T-helper 22 cell (primary cell): ENCODE results near the gene TFEC.
"Not testable (repeated sequence)": the region's sequence is repeated elsewhere in the genome, so short reads cannot be mapped to it uniquely, and the experiment has no call there.

Experiments
- DNase-seq: peaks from one replicate; pipeline ENCODE4 v3.0.0-alpha.2; 2020; ENCODE audit warnings: low read depth

The TFEC gene, protein sequence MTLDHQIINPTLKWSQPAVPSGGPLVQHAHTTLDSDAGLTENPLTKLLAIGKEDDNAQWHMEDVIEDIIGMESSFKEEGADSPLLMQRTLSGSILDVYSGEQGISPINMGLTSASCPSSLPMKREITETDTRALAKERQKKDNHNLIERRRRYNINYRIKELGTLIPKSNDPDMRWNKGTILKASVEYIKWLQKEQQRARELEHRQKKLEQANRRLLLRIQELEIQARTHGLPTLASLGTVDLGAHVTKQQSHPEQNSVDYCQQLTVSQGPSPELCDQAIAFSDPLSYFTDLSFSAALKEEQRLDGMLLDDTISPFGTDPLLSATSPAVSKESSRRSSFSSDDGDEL

GRCh38 chr7:116030651-116031276, at the start of gene TFEC:
TFEC (minus strand) TSS chr7:116030763; CDS start chr7:115984441, 46,322 bp downstream.
- no peak for DNase-seq

DNA sequence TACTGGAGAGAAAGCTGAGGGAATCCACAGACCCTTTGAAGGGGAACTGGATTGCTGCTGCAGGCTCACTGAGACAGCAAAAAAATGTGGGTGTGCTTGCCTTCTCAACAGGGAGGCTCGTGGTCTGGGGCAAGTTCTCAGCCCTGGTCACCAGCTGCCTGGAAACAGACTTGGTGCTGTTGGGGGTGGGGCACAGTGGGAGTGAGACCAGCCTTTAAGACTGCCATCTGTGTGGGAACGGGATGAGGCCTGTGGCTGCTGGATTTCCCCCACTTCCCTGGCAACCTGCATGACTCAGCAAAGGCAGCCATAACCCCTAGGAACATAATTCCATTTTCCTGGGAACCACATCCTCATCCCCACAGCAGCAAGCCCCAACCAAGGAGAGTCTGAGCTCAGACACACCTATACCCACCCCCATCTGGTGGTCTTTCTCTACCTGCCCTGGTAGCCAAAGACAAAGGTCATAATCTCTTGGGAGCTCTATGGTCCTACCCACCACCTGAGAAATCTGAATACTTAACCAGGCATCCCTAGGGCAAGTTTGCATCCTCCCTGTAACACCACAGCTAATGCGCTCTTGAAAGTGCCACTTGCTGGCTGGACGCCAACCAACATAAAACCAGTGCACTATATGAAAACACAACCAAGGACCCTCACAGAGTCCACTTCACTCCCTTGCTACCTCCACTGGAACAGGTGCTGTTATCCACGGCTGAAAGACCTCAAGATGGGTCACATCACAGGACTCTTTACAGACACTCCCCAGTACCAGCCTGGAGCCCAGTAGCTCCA, 45.0 kb upstream of the TFEC start:
- no peak for DNase-seq

DNA sequence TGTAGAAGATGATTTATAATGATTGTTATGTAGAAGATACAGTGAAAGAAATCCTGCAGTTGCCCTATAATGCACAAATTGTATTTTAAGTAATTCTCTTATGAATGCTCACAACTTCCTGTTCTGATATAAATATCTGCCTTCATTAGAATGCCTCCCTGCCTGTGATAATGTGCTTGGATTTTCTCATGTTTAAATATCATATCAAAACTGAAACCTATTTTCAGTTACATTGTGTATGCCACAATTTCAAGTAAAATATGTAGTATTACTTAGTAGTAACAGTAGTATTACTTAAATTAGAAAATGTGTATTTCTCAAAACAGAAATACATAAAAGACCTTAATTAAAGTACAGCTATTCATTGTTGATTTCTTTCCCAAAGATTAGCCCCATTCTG, 41.1 kb upstream of the TFEC start:
- DNase-seq: no peak

GRCh38 chr7:116064179-116064578, 33.6 kb upstream of the TFEC start:
- no peak for DNase-seq

DNA sequence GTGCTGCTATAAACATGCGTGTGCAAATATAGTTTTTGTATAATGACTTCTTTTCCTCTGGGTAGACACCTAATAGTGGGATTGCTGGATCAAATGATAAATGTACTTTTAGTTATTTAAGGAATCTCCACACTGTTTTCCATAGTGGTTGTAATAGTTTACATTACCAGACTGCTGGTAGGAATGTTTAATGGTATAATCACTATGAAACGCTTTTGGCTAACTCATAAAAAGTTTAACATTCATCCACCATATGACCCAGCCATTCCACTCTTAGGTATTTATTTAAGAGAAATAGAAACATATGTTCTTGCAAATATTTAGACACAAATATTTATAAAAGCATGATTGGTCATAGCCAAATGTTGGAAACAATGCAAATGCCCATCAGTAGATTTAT, 32.1 kb upstream of the TFEC start:
- no peak for DNase-seq

- no peak for DNase-seq
Observed at GRCh38 chr7:116052006-116052405, 21.4 kb upstream of the TFEC start.

- DNase-seq: not testable (repeated sequence)
Observed at GRCh38 chr7:116047261-116047660, 16.7 kb upstream of the TFEC start.

GRCh38 chr7:116045532-116045931, 15.0 kb upstream of the TFEC start:
- DNase-seq: no peak

GRCh38 chr7:116041615-116042014, 11.1 kb upstream of the TFEC start:
- DNase-seq: no peak

DNA sequence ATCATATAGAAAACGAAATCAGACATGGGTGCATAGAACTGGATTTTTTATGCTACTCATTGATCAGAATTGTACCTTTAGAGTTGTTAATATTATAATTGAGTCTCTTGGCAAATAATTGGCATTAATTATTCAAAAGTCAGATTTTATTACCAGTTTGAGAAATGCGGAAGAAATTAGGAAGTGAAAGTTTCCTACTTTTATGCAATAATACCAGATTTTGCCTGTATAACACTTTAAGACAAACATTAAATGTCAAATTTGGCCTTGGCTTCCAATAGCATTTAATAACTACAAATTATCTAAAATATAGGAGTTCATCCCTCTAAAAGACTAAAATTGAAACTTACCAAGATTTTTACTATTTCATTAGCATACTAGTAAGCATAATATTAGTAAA, 6.8 kb upstream of the TFEC start:
- DNase-seq: no peak

GRCh38 chr7:116034411-116034810, 3.8 kb upstream of the TFEC start:
- DNase-seq: no peak

DNA sequence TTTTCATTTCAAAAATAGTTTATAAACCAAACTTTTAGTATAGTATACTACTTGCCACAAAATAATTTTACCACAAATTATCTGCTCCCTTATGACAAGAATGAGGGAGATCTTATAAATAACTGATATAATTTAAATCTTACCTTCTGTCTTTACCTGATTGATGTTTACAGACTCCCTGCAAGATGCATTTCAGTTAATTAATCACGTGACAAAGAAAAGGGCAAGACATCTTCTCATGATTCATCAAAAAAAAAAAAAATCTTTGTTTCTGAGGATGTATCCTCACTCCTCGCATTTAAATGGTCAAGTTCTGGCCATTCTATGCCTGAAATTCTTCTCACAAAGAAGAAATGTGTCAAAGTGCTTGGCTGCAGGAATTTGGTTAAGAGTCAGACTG, 2.3 kb upstream of the TFEC start:
- DNase-seq: no peak

DNA sequence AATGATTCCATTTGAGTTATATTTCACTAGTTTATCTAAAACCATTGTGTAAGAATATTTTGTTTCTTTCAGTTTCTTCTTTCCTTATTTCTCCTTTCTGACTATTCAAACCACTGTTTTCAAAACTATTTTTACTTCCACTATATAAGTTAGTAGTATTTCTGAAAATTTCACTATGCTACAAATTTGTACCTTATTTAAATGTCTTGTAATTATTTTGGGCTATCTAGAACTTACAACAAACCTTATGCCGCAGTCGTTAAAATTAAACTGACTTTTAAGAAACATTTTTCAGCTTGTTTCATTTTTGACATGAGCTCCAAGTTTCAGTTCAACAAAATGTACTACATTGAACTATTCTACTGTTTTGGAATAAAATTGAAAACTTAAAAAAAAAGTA, 1.8 kb downstream of the TFEC start:
- DNase-seq: no peak

- DNase-seq: no peak
Observed at GRCh38 chr7:116027786-116028185, 2.8 kb downstream of the TFEC start.

- DNase-seq: no peak
Observed at GRCh38 chr7:116024826-116025809, 5.4 kb downstream of the TFEC start.

- no peak for DNase-seq
Observed at GRCh38 chr7:116021237-116021636, 9.3 kb downstream of the TFEC start.

DNA sequence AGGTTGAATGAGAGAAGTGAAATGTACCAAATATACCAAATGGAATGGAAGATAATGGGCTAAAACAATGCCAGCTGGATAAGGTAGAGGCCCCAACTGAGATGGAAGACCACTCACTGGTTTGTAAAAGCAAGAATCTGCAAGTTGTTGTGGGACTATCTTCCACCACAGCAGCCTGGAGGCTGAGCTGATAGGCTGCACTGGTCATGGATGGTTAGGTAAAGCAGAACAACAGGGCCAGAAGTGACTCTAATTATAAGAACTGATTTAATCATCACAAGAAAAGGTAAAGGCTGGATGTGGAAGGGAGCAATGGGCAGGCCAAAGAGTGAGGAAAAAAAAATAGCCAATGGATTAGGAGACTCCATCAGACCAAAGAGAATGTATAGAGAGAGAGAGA, 11.8 kb downstream of the TFEC start:
- DNase-seq: no peak

DNA sequence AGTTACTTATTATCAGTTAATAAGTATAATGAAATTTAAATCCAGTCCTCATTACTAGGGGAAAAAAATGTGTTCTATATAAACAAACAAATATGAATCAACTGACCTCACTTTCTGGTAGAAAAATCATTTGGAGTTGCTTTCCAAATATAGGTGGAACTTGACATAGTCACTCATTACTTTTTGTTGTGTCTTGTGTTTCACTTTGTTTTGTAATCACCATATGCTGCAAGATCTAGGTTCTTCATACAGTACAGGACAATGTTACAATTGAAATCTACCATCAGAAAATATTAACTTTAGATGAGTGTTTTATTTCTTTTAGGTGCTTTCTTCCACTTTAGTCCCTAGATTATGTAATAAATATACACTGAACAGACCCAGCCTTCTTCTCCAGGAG, 16.9 kb downstream of the TFEC start:
- no peak for DNase-seq

- DNase-seq: no peak
Observed at GRCh38 chr7:116011584-116011983, 19.0 kb downstream of the TFEC start.

DNA sequence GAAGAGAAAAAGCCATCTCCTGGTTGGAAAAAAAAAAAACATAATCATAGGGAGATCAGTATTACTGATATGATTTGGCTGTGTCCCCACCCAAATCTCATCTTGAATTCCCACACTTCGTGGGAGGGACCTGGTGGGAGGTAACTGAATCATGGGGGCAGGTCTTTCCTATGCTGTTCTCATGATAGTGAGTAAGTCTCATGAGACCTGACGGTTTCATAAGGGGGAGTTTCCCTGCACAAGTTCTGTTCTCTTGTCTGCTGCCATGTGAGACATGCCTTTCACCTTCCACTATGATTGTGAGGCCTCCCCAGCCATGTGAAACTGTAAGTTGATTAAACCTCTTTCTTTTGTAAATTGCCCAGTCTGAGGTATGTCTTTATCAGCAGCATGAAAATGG, 25.8 kb downstream of the TFEC start:
- not testable (repeated sequence) for DNase-seq

DNA sequence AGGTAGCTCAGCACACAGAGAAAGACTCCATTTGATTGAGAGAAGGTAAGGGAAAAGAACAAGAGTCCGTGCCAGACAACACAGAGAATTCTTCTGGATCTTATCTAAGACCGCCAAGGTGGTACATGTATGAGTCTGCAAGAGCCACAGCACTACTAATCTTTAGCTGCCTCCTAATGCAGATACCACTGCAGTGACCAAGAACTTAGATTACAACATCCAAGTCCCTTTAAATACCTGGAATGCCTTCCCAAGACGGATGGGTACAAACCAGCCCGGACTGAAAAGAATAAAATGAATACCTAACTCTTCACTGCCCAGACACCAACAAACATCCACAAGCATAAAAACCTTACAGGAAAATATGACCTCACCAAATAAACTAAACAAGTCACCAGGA, 33.3 kb downstream of the TFEC start:
- DNase-seq: no peak

GRCh38 chr7:115995701-115996100, 34.9 kb downstream of the TFEC start:
- no peak for DNase-seq
